LNCAP (cell line): Measurements from ENCODE around the gene EDA2R.

Source experiments
- CTCF ChIP-seq: fragments of 450-650 bp; IDR thresholded peaks from 2 replicates; pipeline ENCODE4 v1.5.1; 2017; ENCODE audit warnings: mild to moderate bottlenecking

The EDA2R gene

GRCh38 chrX:66625525-66625924 is 13.4 kb downstream of the EDA2R start:
- no peak for TF ChIP-seq CTCF

- TF ChIP-seq CTCF: no peak
Observed at GRCh38 chrX:66622209-66622608, 16.7 kb downstream of the EDA2R start.

GRCh38 chrX:66616944-66617343 is 21.9 kb downstream of the EDA2R start:
- TF ChIP-seq CTCF: no peak

GRCh38 chrX:66602381-66602938 is 36.4 kb downstream of the EDA2R start:
- TF ChIP-seq CTCF: no peak

GRCh38 chrX:66601522-66601921 is 37.4 kb downstream of the EDA2R start:
- no peak for TF ChIP-seq CTCF

- TF ChIP-seq CTCF: no peak
Observed at GRCh38 chrX:66579219-66579618, 59.7 kb downstream of the EDA2R start.

- no peak for TF ChIP-seq CTCF
Observed at GRCh38 chrX:66553973-66554372, 84.9 kb downstream of the EDA2R start.

- no peak for TF ChIP-seq CTCF
Observed at GRCh38 chrX:66547847-66548369, 91.0 kb downstream of the EDA2R start.
